OCI-LY1 (cell line): Measurements from ENCODE around the gene POGLUT2.

Source experiments
- EZH2 ChIP-seq: fragments of 200-600 bp; sonication (generic), shearing (Covaris generic); IDR thresholded peaks from 2 replicates; pipeline ENCODE4 v1.8.0; 2017; ENCODE audit warnings: borderline replicate concordance, mixed run types, mild to moderate bottlenecking, antibody characterized with exemption, low read length, moderate library complexity, mixed read lengths
- TF ChIP-seq, protein P1 (sequence below): fragments of 200-600 bp; sonication (generic), shearing (Covaris generic); IDR thresholded peaks from 2 replicates; pipeline ENCODE4 v1.5.1; 2017; ENCODE audit warnings: mild to moderate bottlenecking, antibody characterized with exemption, low read length, moderate library complexity, mixed read lengths

GRCh38 chr13:102757006-102757405 is 41.8 kb downstream of the POGLUT2 start:
- TF ChIP-seq, protein P1, sequence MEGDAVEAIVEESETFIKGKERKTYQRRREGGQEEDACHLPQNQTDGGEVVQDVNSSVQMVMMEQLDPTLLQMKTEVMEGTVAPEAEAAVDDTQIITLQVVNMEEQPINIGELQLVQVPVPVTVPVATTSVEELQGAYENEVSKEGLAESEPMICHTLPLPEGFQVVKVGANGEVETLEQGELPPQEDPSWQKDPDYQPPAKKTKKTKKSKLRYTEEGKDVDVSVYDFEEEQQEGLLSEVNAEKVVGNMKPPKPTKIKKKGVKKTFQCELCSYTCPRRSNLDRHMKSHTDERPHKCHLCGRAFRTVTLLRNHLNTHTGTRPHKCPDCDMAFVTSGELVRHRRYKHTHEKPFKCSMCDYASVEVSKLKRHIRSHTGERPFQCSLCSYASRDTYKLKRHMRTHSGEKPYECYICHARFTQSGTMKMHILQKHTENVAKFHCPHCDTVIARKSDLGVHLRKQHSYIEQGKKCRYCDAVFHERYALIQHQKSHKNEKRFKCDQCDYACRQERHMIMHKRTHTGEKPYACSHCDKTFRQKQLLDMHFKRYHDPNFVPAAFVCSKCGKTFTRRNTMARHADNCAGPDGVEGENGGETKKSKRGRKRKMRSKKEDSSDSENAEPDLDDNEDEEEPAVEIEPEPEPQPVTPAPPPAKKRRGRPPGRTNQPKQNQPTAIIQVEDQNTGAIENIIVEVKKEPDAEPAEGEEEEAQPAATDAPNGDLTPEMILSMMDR, result no peak
- no peak for TF ChIP-seq EZH2
